Gastroesophageal sphincter (tissue), 3 donors: ENCODE results near the gene CACFD1.
A peak's percentile ranks its signal among the peaks of the same experiment; 100 is the strongest.

Experiments used
- EP300 ChIP-seq: sonication (generic); formaldehyde crosslinking; IDR thresholded peaks from one replicate; pipeline ENCODE4 v1.6.1; 2017; ENCODE audit warnings: antibody characterized with exemption, mild to moderate bottlenecking
- POLR2A ChIP-seq, 2 donors: fragments of 450-650 bp; IDR thresholded peaks; one replicate each; pipeline ENCODE4 v1.6.1; 2017; ENCODE audit warnings: antibody characterized with exemption in 2 of 2, mild to moderate bottlenecking in 2 of 2, moderate library complexity in 1 of 2
- POLR2AphosphoS5 ChIP-seq: sonication (generic); formaldehyde crosslinking; IDR thresholded peaks from one replicate; pipeline ENCODE4 v1.6.1; 2017; ENCODE audit warnings: antibody characterized with exemption
- TF ChIP-seq, protein P1 (sequence below), 4 experiments: fragments of 200-600 bp in 2 of 4; fragments of 450-650 bp in 2 of 4; sonication (generic) in 1 of 4; IDR thresholded peaks; one replicate each; pipeline ENCODE4 v1.5.1; 2017 to 2019; ENCODE audit warnings: antibody characterized with exemption in 4 of 4, mild to moderate bottlenecking in 2 of 4, moderate library complexity in 2 of 4

DNA sequence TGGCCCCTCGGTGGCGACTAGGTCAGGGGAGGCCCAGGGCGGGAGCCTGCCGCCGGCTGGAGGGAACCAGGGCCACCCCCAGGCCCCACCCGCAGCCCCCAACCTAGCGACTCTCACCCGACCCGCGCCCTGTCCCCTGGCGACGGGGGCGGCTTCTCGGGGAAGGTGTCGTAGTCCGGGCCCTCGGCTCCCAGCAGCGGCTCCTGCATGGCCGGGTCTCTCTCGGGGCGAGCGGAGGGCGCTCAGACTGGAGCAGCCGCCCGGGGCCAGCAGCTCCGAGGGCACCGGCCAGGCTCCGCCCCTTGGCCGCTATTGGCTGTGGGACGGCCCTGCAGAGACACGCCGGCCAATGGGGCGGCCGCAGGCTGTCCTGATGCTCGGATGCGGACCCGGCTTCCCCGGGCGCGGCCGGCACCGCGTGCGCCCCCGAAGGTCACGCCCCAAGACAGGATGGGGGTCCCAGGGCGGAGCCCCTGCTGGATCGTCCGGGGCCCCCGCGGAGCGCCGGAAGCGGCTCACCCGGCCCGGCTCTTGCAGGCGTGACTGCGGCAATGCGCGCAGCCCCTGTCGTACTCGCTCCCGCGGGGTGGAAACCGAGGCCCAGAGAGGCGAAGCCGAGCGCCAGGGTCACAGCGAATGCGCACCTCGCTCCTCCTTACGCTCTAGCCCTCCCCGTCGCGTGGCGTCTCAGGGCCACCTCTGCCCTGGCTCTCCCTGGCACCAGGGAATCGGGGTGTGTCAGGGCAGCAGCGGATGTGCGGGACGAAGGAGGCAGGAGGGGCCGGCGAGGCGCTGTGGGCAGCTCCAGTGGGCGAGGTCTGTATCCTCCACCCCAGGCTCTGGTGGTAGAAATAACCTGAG is 19.3 kb downstream of the CACFD1 start, which contains the start of gene SLC2A6:
- TF ChIP-seq, protein P1, sequence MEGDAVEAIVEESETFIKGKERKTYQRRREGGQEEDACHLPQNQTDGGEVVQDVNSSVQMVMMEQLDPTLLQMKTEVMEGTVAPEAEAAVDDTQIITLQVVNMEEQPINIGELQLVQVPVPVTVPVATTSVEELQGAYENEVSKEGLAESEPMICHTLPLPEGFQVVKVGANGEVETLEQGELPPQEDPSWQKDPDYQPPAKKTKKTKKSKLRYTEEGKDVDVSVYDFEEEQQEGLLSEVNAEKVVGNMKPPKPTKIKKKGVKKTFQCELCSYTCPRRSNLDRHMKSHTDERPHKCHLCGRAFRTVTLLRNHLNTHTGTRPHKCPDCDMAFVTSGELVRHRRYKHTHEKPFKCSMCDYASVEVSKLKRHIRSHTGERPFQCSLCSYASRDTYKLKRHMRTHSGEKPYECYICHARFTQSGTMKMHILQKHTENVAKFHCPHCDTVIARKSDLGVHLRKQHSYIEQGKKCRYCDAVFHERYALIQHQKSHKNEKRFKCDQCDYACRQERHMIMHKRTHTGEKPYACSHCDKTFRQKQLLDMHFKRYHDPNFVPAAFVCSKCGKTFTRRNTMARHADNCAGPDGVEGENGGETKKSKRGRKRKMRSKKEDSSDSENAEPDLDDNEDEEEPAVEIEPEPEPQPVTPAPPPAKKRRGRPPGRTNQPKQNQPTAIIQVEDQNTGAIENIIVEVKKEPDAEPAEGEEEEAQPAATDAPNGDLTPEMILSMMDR (IDR thresholded peaks at IDR 0.05), result no peak
- TF ChIP-seq POLR2A (IDR thresholded peaks at IDR 0.05), result peak in 1 of 2 donors; percentile 21
- no peak for TF ChIP-seq EP300
- TF ChIP-seq POLR2AphosphoS5, result no peak
